ENCODE data around the gene KCNJ2. TPM values are rescaled to one million over a fixed set of nuclear protein-coding genes. Genes with fewer than 3 reads are reported as not detected.

The KCNJ2 gene
- polyA plus RNA-seq, 2 of the 4 experiments (the other 2 are of a cell fraction): 0.14 to 0.17 TPM

- Histone ChIP-seq H3K27ac (no peak overlapping the region), H3K4me3 (no peak overlapping the region), H3K9me3 (no peaks in the 10 kb centered on the region), H3K4me1 (peaks cover 8% of the 10 kb centered on the region; the same call in 2 of the 3 replicates), H3K4me2 (no peak overlapping the region)
- FAIRE-seq (no peak), DNase-seq (ENCODE audit: low read depth in 1 of 2, low spot score in 1 of 2) (no peak), ATAC-seq (no peak)
- TF ChIP-seq BHLHE40 (IDR thresholded peaks at IDR 0.05; ENCODE audit: low read depth, low read length) (no peak), RCOR1 (IDR thresholded peaks at IDR 0.05; ENCODE audit: low read depth, low read length) (no peak)
- WGBS (ENCODE audit: missing lambda C conversion rate): 61% methylated on average over 3 of the region's 3 CpGs
- CTCF ChIA-PET: interaction anchor here (1.4 kb wide), 1 partner anchor 556 kb away, joined by 3 read pairs; no protein-coding TSS in a partner anchor
- POLR2A ChIA-PET: no interaction called here
These were observed 44.6 kb upstream of the KCNJ2 start for GRCh38 chr17:70124723-70125122.

GRCh38 chr17:70127221-70127873 is 42.0 kb upstream of the KCNJ2 start:
- H3K27ac ChIP-seq: no peak overlapping the region
- no peak overlapping the region for H3K4me3 ChIP-seq
- no peaks in the 10 kb centered on the region for H3K9me3 ChIP-seq
- ChIA-PET POLR2A (no interaction called here), CTCF (interaction anchor here (0.7 kb wide), 2 partner anchors 12 to 501 kb away, joined by 3 read pairs; no protein-coding TSS in a partner anchor)
- 81% methylated on average over 6 of the region's 6 CpGs for WGBS (ENCODE audit: missing lambda C conversion rate)
- FAIRE-seq (no peak), ATAC-seq (no peak), DNase-seq (ENCODE audit: low read depth in 1 of 2, low spot score in 1 of 2) (no peak)
- H3K4me1 ChIP-seq: peaks cover 8% of the 10 kb centered on the region; the same call in 2 of the 3 replicates
- no peak overlapping the region for H3K4me2 ChIP-seq
- no peak for TF ChIP-seq ELK1 (IDR thresholded peaks at IDR 0.05; ENCODE audit: low read depth, low read length)
- no peak for TF ChIP-seq PBX3 (IDR thresholded peaks at IDR 0.05)
- TF ChIP-seq JUN (IDR thresholded peaks at IDR 0.05): no peak
- no peak for TF ChIP-seq HOXB13 (CRISPR knock-in tag; IDR thresholded peaks at IDR 0.05; ENCODE audit: low read depth)
- TF ChIP-seq, protein P1, sequence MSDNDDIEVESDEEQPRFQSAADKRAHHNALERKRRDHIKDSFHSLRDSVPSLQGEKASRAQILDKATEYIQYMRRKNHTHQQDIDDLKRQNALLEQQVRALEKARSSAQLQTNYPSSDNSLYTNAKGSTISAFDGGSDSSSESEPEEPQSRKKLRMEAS (IDR thresholded peaks at IDR 0.05): no peak
- no peak for TF ChIP-seq MYC (IDR thresholded peaks at IDR 0.05; ENCODE audit: borderline replicate concordance, low read length)
- TF ChIP-seq EP300 (IDR thresholded peaks at IDR 0.05): no peak
- TF ChIP-seq CBX8 (IDR thresholded peaks at IDR 0.05): no peak
- TF ChIP-seq ZC3H11A (IDR thresholded peaks at IDR 0.05): no peak
- no peak for TF ChIP-seq SREBF2 (IDR thresholded peaks at IDR 0.05)
- no peak for TF ChIP-seq HMGXB4 (CRISPR knock-in tag; IDR thresholded peaks at IDR 0.05; ENCODE audit: borderline replicate concordance)
- TF ChIP-seq MAZ (IDR thresholded peaks at IDR 0.05; ENCODE audit: borderline replicate concordance, low read depth, low read length): no peak
- TF ChIP-seq USF2 (IDR thresholded peaks at IDR 0.05): no peak

DNA sequence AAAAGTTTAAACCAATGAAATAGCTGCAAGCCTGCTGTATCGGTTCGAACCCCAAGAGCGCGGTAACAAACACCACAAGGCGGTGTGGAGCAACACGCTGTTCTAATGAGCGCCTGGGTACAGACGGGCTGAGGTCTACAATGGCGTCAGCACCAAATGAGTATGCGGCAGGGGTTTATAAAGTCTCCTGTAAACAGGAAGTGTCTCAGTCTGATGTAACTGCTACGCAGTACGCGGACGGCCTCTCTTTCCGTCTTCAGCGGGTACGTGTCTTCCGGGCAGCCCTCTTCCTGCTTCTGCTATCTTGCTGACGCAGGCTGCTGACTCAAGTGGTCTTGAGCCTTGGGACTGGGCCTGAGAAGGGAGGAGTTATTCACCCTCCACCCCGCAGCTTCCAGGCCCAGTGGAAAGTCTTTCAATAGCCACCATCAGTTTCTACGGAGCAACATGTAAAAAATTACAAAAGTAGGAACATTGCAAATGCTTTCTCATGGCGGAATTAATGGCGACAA is 40.5 kb upstream of the KCNJ2 start:
- ChIA-PET CTCF (no interaction called here), POLR2A (no interaction called here)
- 92% methylated on average over 23 of the region's 23 CpGs for WGBS (ENCODE audit: missing lambda C conversion rate)
- H3K4me2 ChIP-seq: no peak overlapping the region
- no peak overlapping the region for H3K4me3 ChIP-seq
- no peak for DNase-seq (ENCODE audit: low read depth in 1 of 2, low spot score in 1 of 2)
- no peaks in the 10 kb centered on the region for H3K9me3 ChIP-seq
- no peak for FAIRE-seq
- ATAC-seq: no peak
- no peaks in the 10 kb centered on the region for H3K4me1 ChIP-seq
- no peak overlapping the region for H3K27ac ChIP-seq
- TF ChIP-seq PBX3 (IDR thresholded peaks at IDR 0.05): no peak
- no peak for TF ChIP-seq KDM5A (IDR thresholded peaks at IDR 0.05)
- TF ChIP-seq HDAC2 (IDR thresholded peaks at IDR 0.05): no peak
- no peak for TF ChIP-seq SREBF2 (IDR thresholded peaks at IDR 0.05)
- TF ChIP-seq FOSB (CRISPR knock-in tag; IDR thresholded peaks at IDR 0.05): no peak
- TF ChIP-seq NR3C1 (IDR thresholded peaks at IDR 0.05): no peak
- no peak for TF ChIP-seq KDM1A (IDR thresholded peaks at IDR 0.05; ENCODE audit: low read depth)
- TF ChIP-seq POLR2AphosphoS2 (conservative IDR thresholded peaks at IDR 0.05; ENCODE audit: low read length): no peak
- TF ChIP-seq POLR2A (IDR thresholded peaks at IDR 0.05; ENCODE audit: low read length): no peak
- TF ChIP-seq EHMT2 (IDR thresholded peaks at IDR 0.05; ENCODE audit: low read depth): no peak
- no peak for TF ChIP-seq HMGXB4 (CRISPR knock-in tag; IDR thresholded peaks at IDR 0.05; ENCODE audit: borderline replicate concordance)
- no peak for TF ChIP-seq CHD4 (IDR thresholded peaks at IDR 0.05; ENCODE audit: borderline replicate concordance)
- no peak for TF ChIP-seq PHF8 (IDR thresholded peaks at IDR 0.05; ENCODE audit: borderline replicate concordance, low read depth)
- TF ChIP-seq RNF2 (IDR thresholded peaks at IDR 0.05; ENCODE audit: borderline replicate concordance, low read depth): no peak

Measured in A549 (cell line).